A673 (cell line): ENCODE data around the gene MARS2. TPM values are rescaled to one million over a fixed set of nuclear protein-coding genes. Genes with fewer than 3 reads are reported as not detected.

ENCODE experiments used
- BruUV-seq: library from RNA; stranded (reverse); fragments of 400-500 nt; replicated peaks from 2 replicates; lab custom pipeline; 2021; lab: Mats Ljungman, UMichigan
- CTCF ChIA-PET: fragments of 300-600 bp; sonication (Branson Sonifier 250); formaldehyde crosslinking; loops from one replicate; lab custom pipeline; 2022; ENCODE audit warnings: antibody characterized with exemption; lab: Charles Lee
- POLR2A ChIA-PET: fragments of 300-600 bp; sonication (Branson Sonifier 250); formaldehyde crosslinking; loops from one replicate; lab custom pipeline; 2022; ENCODE audit warnings: antibody characterized with exemption; ENCODE audit not compliant: low non-redundant PET; lab: Charles Lee
- DNase-seq: peaks from one replicate; pipeline ENCODE4 v3.0.0-alpha.2; 2015; ENCODE audit warnings: low spot score
- H3K27ac ChIP-seq: fragments of 200-600 bp; sonication (generic); 2 replicates; pipeline ENCODE4 v1.5.1; 2016; ENCODE audit warnings: mixed run types, low read depth, mild to moderate bottlenecking, mixed read lengths, antibody characterized with exemption, low read length; ENCODE audit not compliant: poor library complexity, severe bottlenecking
- H3K27me3 ChIP-seq: fragments of 200-600 bp; sonication (generic); replicated peaks from 2 replicates; pipeline ENCODE4 v1.6.1; 2017; ENCODE audit warnings: mixed run types, low read depth, mild to moderate bottlenecking, mixed read lengths, antibody characterized with exemption, low read length; ENCODE audit not compliant: insufficient read depth, poor library complexity
- H3K36me3 ChIP-seq: fragments of 200-600 bp; sonication (generic); 2 replicates; pipeline ENCODE4 v1.6.1; 2016; ENCODE audit warnings: mixed run types, mild to moderate bottlenecking, mixed read lengths, antibody characterized with exemption, low read length; ENCODE audit not compliant: insufficient read depth, poor library complexity, severe bottlenecking
- H3K4me1 ChIP-seq: fragments of 200-600 bp; sonication (generic); 2 replicates; pipeline ENCODE4 v1.6.1; 2017; ENCODE audit warnings: mixed run types, mild to moderate bottlenecking, mixed read lengths, antibody characterized with exemption, low read length; ENCODE audit not compliant: insufficient read depth, poor library complexity, severe bottlenecking
- H3K4me3 ChIP-seq: fragments of 200-600 bp; sonication (generic); 2 replicates; pipeline ENCODE4 v1.5.1; 2016; ENCODE audit warnings: low read depth, mixed run types, mild to moderate bottlenecking, mixed read lengths, low read length; ENCODE audit not compliant: poor library complexity, severe bottlenecking
- H3K9me3 ChIP-seq: fragments of 200-600 bp; sonication (generic); 2 replicates; pipeline ENCODE4 v1.6.1; 2016; ENCODE audit warnings: mixed run types, low read depth, mild to moderate bottlenecking, mixed read lengths, antibody characterized with exemption, low read length; ENCODE audit not compliant: poor library complexity, severe bottlenecking
- EZH2 ChIP-seq: fragments of 200-600 bp; sonication (generic); IDR thresholded peaks from 2 replicates; pipeline ENCODE4 v1.6.1; 2017; ENCODE audit warnings: borderline replicate concordance, low read depth, mild to moderate bottlenecking, mixed read lengths, antibody characterized with exemption, low read length; ENCODE audit not compliant: poor library complexity, severe bottlenecking
- intact Hi-C: fragments of 100-400 bp; cut with micrococcal nuclease; formaldehyde crosslinking; loops from one replicate; pipeline ENCODE4 v1.10.0; 2022; ENCODE audit not compliant: unreplicated experiment
- total RNA-seq: library from RNA; stranded (reverse); gene quantifications from 2 replicates; pipeline ENCODE4 v1.2.3, GENCODE V29; 2021
- TF ChIP-seq, protein P1 (sequence below): fragments of 300-800, 200-600 bp; sonication (generic); conservative IDR thresholded peaks from 2 replicates; pipeline ENCODE4 v1.5.1; 2017; ENCODE audit warnings: low read depth, mild to moderate bottlenecking, antibody characterized with exemption, low read length, moderate library complexity, mixed read lengths

Gene MARS2
- total RNA-seq, 1 experiment from 2014 or later: 14.6 TPM

DNA sequence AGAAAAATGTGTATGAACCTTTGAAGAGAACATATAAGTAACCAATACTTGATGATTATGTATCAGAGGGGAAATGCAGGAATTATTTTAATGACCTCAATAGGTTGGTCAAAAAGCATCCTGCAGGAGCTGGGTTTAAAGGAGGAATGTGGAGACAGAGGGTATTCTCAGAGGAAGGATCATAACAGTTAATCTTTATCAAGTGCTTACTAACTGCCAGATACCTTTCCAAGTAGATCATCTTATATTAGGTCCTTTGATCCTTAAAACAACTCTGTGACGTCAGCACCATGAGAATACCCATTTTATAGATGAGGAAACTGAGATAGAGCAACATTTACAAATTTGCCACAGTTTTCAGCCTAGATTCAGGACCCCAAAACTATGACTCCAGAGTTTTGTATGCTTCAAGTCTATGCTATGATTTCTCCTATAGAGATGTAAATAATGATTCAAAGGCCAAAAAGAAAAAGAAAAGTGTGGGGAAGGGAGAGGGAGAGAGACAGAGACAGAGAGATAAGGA, 32.7 kb upstream of the MARS2 start:
- Histone ChIP-seq H3K27me3 (no peaks in the 10 kb centered on the region), H3K36me3 (no peaks in the 10 kb centered on the region), H3K4me1 (no peaks in the 10 kb centered on the region), H3K9me3 (no peaks in the 10 kb centered on the region), H3K4me3 (no peak overlapping the region), H3K27ac (no peak overlapping the region)
- ChIA-PET CTCF (no interaction called here), POLR2A (no interaction called here)
- intact Hi-C loops: no loop called here
- TF ChIP-seq, protein P1, sequence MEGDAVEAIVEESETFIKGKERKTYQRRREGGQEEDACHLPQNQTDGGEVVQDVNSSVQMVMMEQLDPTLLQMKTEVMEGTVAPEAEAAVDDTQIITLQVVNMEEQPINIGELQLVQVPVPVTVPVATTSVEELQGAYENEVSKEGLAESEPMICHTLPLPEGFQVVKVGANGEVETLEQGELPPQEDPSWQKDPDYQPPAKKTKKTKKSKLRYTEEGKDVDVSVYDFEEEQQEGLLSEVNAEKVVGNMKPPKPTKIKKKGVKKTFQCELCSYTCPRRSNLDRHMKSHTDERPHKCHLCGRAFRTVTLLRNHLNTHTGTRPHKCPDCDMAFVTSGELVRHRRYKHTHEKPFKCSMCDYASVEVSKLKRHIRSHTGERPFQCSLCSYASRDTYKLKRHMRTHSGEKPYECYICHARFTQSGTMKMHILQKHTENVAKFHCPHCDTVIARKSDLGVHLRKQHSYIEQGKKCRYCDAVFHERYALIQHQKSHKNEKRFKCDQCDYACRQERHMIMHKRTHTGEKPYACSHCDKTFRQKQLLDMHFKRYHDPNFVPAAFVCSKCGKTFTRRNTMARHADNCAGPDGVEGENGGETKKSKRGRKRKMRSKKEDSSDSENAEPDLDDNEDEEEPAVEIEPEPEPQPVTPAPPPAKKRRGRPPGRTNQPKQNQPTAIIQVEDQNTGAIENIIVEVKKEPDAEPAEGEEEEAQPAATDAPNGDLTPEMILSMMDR: no peak
- no peak for TF ChIP-seq EZH2
- no peak for DNase-seq
- BruUV-seq: no TSS peak

DNA sequence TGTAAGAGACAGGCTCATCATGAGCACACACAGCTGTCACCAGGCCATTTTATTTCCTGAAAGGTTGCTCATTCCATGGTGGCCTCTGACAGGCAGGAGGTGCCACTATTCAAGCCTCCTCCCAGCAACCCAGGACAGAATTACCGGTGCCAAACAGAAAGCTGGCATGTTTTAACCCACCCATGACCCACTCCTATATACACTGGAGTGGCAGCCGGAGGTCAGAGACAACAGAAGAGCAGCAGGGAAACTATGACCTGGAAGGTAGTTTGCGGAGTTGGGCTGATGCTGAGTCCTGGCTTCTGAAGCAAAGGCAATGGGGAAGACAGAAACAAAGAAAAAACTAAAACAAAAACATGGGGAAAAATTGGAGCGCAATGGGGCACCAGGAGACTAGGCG, 32.1 kb upstream of the MARS2 start:
- intact Hi-C loops: no loop called here
- no peak overlapping the region for H3K27ac ChIP-seq
- H3K4me1 ChIP-seq: no peaks in the 10 kb centered on the region
- H3K9me3 ChIP-seq: no peaks in the 10 kb centered on the region
- CTCF ChIA-PET: no interaction called here
- TF ChIP-seq, protein P1: no peak
- no peak for TF ChIP-seq EZH2
- no peaks in the 10 kb centered on the region for H3K36me3 ChIP-seq
- no TSS peak for BruUV-seq
- H3K4me3 ChIP-seq: peak overlapping the region; percentile 49
- POLR2A ChIA-PET: interaction anchor here (0.6 kb wide), 1 partner anchor 147 kb away, joined by 7 read pairs; no protein-coding TSS in a partner anchor
- peak; percentile 2 for DNase-seq
- H3K27me3 ChIP-seq: no peaks in the 10 kb centered on the region

DNA sequence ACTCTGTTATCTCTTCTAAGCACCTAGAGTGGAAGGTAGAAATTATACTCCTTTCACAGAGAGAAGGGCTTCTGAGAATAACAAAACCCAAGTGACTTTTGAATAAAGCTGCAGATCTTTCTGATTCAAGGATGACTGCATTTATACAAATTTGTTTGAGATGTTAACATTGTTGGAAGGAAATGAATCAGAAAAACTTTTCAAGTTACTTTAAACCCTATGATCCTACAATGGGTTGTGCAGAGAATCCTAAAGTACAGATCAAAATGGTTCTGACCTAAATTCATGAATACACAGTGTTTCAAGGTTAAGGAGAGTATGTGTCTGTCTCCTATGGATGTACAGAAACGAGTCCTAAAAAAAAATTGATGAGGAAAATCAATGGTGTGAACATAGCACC, 31.6 kb upstream of the MARS2 start:
- BruUV-seq: no TSS peak
- Histone ChIP-seq H3K4me3 (peak overlapping the region; percentile 49), H3K36me3 (no peaks in the 10 kb centered on the region), H3K4me1 (no peaks in the 10 kb centered on the region), H3K9me3 (no peaks in the 10 kb centered on the region), H3K27me3 (no peaks in the 10 kb centered on the region), H3K27ac (no peak overlapping the region)
- ChIA-PET CTCF (no interaction called here), POLR2A (interaction anchor here (0.6 kb wide), 1 partner anchor 148 kb away, joined by 7 read pairs; no protein-coding TSS in a partner anchor)
- no peak for TF ChIP-seq EZH2
- TF ChIP-seq, protein P1: no peak
- DNase-seq: no peak
- intact Hi-C loops: no loop called here
